ENCODE data around the gene LCE1E.

The LCE1E gene

GRCh38 chr1:152783095-152783494 lies 3.0 kb upstream of the LCE1E start:
- no peak for DNase-seq

- DNase-seq = no peak
These were observed 9.6 kb downstream of the LCE1E start for GRCh38 chr1:152795686-152796085.

- no peak for DNase-seq
These were observed 10.4 kb downstream of the LCE1E start, which contains the start of gene LCE1D for GRCh38 chr1:152796421-152796820. Gene LCE1D (plus strand): TSS chr1:152796721. CDS start chr1:152797795, 1,074 bp downstream.

- no peak for DNase-seq
These were observed 15.3 kb downstream of the LCE1E start for GRCh38 chr1:152801333-152801732.

- no peak for DNase-seq
These were observed 20.5 kb downstream of the LCE1E start, which contains the start of gene LCE1C for GRCh38 chr1:152806576-152806975. Gene LCE1C (minus strand): TSS chr1:152806651. CDS start chr1:152805478, 1,173 bp downstream.

GRCh38 chr1:152811050-152811449 lies 25.0 kb downstream of the LCE1E start:
- no peak for DNase-seq

- no peak for DNase-seq
These were observed 25.6 kb downstream of the LCE1E start, which contains the start of gene LCE1B for GRCh38 chr1:152811671-152812070. Gene LCE1B (plus strand): TSS chr1:152811971. CDS start chr1:152812447, 476 bp downstream.

- DNase-seq = no peak
These were observed 31.3 kb downstream of the LCE1E start for GRCh38 chr1:152817309-152817708.

GRCh38 chr1:152823294-152823693 lies 37.2 kb downstream of the LCE1E start:
- DNase-seq = no peak

- DNase-seq = no peak
These were observed 38.9 kb downstream of the LCE1E start for GRCh38 chr1:152824964-152825363.

- no peak for DNase-seq
These were observed 41.1 kb downstream of the LCE1E start, which contains the start of gene LCE1A for GRCh38 chr1:152827173-152827572. Gene LCE1A (plus strand): TSS chr1:152827473. CDS start chr1:152827473, 0 bp downstream.

GRCh38 chr1:152836870-152837269 lies 50.8 kb downstream of the LCE1E start:
- DNase-seq = no peak

Measured in KG1 (cell line).